ENCODE data around the gene STAT3.

STAT3 gene

DNA sequence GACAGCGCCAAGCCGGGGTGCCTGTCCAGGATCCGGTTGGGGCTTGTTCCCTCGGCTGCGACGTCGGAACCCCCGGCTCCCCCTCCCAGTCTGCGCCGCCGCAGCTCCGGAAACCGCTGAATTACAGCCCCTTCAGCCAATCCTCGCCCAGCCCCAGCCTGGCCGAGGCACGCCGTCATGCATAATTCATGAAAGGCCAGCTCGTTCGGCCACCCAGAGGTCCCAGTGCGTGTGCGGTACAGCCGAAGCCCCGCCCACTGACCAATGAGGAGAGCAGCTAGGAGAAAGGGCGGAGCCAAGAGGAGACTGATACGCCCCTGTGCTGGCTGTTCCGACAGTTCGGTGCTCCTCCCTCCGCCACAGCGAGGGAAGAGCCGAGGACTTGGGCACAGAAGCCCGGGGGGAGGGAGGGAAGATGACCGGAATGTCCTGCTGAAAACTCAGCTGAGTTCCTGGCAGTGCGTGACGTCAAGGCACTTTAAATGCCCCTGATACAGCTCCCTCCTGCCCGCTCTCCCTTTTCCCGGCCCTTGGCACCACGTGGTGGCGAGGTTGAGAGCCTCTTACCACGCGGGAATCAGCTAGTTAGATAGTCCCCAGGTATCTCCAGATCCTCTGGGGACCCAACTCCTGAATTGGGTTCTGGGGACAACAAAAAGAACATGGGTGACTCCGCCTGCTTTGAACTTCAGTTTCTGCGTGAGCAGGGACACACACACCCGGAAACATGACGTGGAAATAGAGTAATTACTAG, at the start of gene STAT3:
TSS of gene STAT3 (minus strand) at position 62 of the 754 bp plus-strand sequence. CDS start 39,926 bp downstream, outside the sequence.
- DNase-seq: peak; percentile 100

DNA sequence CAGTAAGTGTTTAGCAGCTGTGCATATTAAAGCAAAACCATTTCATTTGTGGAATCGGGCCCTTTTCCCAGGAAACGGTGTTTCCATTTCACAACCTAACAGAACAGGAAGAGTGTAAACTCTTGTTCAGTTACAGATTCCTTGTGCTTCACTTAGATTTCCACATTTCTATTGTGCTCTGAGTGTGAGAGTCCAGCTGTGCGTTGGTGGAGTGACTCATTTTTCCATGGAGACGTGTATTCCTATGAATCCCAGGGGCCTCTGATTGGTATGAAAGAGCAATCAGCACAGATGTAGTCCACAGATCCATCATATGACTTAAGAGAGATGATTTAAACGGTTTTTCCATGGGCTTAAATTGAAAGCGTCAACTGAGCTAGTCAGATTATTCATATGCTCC, 48.1 kb upstream of the STAT3 start:
- peak; percentile 49 for DNase-seq

- no peak for DNase-seq
Measured at GRCh38 chr17:42431758-42432161, 43.5 kb upstream of the STAT3 start.

- no peak for DNase-seq
Measured at GRCh38 chr17:42429726-42430447, 41.6 kb upstream of the STAT3 start.

DNA sequence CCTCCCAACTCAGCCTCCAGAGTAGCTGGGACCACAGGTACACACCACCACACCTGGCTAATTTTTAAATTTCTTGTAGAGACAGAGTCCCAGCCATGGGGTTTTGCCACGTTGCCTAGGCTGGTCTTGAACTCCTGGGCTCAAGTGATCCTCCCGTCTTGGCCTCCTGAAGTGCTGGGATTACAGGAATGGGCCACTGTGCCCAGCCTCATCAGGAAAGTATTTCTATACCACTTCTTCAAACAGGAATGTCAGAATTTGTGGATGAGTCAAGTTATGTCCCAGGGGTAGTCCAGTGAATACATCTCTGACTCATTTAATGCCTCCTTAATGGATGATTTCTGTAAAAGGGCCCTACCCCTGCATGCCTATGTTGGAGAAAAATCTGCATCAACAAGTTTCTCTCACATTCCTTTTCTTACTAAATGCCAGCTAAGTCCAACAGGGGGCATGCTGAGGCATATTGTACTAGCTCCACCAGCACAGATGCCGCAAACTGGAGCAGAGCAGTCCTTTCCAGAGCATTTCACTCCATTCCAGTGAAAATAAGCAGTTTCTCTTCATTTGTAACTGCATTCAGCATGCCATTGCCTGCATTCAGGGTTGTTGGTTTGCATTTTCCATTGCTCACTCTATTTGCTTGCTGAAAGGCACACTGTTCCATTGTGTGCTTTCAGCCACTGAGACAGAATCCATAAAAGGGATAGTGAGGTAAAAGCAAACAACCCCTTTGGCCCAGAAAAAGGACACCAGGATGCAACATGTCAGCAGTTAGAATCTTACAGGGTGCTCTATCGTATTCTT, 40.1 kb upstream of the STAT3 start:
- peak; percentile 70 for DNase-seq

- DNase-seq: no peak
Measured at GRCh38 chr17:42424991-42425610, 36.9 kb upstream of the STAT3 start.

- DNase-seq: no peak
Measured at GRCh38 chr17:42423766-42424165, 35.5 kb upstream of the STAT3 start.

DNA sequence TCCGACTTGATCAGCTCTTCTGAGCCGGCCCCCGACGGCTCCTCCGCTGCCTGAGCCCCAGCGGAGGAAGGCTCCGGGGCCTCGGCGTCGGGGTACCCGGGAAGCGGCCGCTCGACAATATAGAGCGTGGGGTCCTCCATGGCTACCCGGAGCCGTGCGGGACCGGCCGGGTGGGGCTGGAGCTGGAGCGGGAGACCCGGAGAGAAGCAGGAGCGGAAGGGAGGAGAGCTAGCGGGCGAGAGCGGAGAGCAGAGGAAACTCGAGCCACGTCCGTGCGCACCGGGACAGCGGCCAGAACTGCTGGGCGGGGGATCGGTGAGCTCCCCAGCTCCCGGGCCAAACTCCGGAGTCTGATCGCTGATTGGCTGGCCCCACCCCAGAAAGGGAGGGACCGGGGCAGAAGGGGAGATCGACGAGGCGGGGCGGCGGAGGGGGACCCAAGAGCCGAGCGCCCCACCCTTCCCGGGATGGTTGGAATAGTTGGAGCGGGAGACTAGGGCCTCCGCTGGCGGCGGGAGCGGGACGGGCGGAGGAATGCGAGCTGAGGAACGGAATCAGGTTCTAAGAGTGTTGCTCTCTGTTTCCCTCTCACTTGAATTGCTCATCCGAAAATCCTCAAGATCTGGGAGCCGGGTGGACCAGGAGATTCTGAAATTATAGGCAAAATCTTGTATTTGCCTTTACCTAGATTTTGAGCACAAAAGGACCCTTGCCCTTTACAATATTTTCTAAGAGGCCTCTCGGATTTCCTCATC, 34.9 kb upstream of the STAT3 start, which contains the start of gene CAVIN1:
TSS of gene CAVIN1 (minus strand) at position 299 of the 755 bp plus-strand sequence. CDS start at position 140, 159 bp downstream.
- no peak for DNase-seq

GRCh38 chr17:42422412-42422957, 34.2 kb upstream of the STAT3 start:
- no peak for DNase-seq

- DNase-seq: no peak
Measured at GRCh38 chr17:42421507-42422338, 33.5 kb upstream of the STAT3 start.

- no peak for DNase-seq
Measured at GRCh38 chr17:42421136-42421506, 32.9 kb upstream of the STAT3 start.

DNA sequence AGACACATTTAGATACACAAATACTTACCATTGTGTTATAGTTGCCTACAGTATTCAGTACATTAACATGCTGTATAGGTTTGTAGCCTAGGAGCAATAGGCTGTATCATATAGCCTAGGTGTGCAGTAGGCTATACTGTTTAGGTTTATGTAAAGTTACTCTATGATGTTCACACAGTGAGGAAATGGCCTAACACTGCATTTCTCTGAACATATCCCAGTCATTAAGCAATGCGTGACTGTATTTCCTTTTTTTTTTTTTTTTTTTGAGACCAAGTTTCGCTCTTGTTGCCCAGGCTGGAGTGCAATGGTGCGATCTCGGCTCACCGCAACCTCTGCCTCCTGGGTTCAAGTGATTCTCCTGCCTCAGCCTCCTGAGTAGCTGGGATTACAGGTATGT, 29.7 kb upstream of the STAT3 start:
- DNase-seq: peak; percentile 86

DNA sequence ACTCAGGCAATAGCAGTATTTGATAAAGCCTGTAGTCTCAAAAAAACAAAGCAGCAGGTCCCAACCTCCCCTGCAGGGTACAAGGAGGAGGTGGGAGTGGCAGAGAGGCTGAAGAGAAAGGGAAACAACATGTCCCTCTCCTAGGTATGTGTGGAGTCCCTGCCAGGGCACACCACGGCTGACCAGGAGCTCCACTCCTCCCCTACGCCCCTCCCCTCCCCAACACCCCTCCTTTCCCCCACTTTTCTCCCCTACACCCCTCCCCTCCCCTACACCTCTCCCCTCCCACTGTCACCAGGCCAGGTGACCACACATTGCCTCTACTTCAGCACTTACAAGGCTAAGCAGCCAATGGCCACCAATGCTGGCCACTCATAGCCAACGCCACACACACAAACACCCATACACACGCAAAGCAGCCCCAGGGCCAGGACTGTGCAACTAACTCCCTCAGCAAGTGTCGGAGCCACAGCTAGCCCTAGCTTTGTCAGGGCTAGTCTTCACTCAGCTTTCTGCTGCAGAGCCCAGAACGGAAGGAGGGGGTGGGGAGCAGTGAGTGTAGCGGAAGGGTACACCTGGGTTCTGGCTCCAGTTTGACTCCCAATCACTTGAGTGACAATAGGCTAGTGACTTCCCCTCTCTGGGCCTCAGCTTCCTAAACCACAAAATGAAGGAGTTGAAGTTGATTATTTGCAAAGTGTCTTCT, 26.6 kb upstream of the STAT3 start:
- DNase-seq: no peak

- DNase-seq: no peak
Measured at GRCh38 chr17:42413464-42414040, 25.3 kb upstream of the STAT3 start.

- no peak for DNase-seq
Measured at GRCh38 chr17:42411905-42412679, 23.9 kb upstream of the STAT3 start.

- no peak for DNase-seq
Measured at GRCh38 chr17:42411361-42411760, 23.1 kb upstream of the STAT3 start.

- no peak for DNase-seq
Measured at GRCh38 chr17:42410319-42410685, 22.1 kb upstream of the STAT3 start.

DNA sequence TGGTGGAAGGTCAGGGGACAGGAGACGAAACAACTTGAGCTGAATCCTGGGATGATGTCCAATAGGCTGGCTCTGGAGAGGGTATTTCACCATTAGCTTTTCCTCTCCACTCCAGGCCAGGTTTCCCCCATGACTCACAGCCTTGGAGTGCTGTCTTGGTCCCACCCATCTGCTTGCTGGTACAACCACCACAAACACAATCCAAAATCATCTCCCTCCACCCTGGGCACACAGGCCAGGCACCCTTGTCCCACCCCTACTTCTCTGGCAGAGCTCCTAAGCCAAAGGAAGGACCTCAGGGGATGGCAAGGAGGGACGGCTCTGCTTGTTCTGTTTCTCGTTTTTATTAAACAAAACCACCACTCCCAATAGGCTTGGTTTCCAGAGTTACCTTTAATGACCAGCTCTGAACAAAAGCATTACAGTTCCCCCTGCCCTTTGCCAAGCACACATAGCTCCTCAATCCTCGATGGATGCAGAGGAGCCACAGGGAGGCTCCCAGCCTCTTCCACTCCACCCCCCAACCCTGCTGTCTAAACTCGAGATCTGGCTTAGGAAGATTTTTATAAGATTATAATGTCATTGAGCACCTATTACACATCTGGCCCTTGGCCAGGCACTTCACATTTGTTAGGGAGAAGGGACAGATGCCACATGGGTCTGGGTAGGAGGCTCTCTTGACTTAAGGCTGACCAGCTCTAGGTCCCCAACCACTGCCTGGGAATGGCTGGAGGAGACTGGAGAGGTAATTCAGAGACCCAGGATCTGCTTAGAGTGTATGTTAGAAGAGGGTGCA, 21.5 kb upstream of the STAT3 start:
- DNase-seq: no peak
